Stimulated activated CD4-positive, alpha-beta T cell treated with anti-CD3 and anti-CD28 coated beads, Interleukin-1b, Interleukin-23, amount 100 ng/mL, for 24 hours (primary cell): ENCODE results near the gene CAMTA1.

Source experiments
- DNase-seq, 4 experiments: peaks; one replicate each; pipeline ENCODE4 v3.0.0-alpha.2; 2020; ENCODE audit warnings: low read depth in 4 of 4, low spot score in 1 of 4

CAMTA1 gene

GRCh38 chr1:6953907-6954364, 168.7 kb downstream of the CAMTA1 start:
- no peak for DNase-seq

GRCh38 chr1:6954591-6954990, 169.3 kb downstream of the CAMTA1 start:
- no peak for DNase-seq

- no peak for DNase-seq
These were observed 170.3 kb downstream of the CAMTA1 start for GRCh38 chr1:6955357-6956094.

- DNase-seq, result no peak
These were observed 171.4 kb downstream of the CAMTA1 start for GRCh38 chr1:6956488-6957159.

GRCh38 chr1:6957341-6957740, 172.1 kb downstream of the CAMTA1 start:
- no peak for DNase-seq

GRCh38 chr1:6958407-6959030, 173.3 kb downstream of the CAMTA1 start:
- DNase-seq, result no peak

- no peak for DNase-seq
These were observed 174.2 kb downstream of the CAMTA1 start for GRCh38 chr1:6959491-6959890.

- DNase-seq, result no peak
These were observed 175.1 kb downstream of the CAMTA1 start for GRCh38 chr1:6960291-6960811.

GRCh38 chr1:6960860-6961259, 175.6 kb downstream of the CAMTA1 start:
- DNase-seq, result no peak

- DNase-seq, result no peak
These were observed 176.0 kb downstream of the CAMTA1 start for GRCh38 chr1:6961289-6961688.

- DNase-seq, result no peak
These were observed 176.7 kb downstream of the CAMTA1 start for GRCh38 chr1:6961905-6962477.

- DNase-seq, result peak in 2 of 4 experiments; percentile 12 to 65
These were observed 177.3 kb downstream of the CAMTA1 start for GRCh38 chr1:6962478-6962995.

GRCh38 chr1:6962996-6963911, 178.0 kb downstream of the CAMTA1 start:
- peak in 3 of 4 experiments; percentile 25 to 79 (median 49) for DNase-seq

- DNase-seq, result no peak
These were observed 178.7 kb downstream of the CAMTA1 start for GRCh38 chr1:6963912-6964307.

- DNase-seq, result no peak
These were observed 180.1 kb downstream of the CAMTA1 start for GRCh38 chr1:6965083-6965934.

- no peak for DNase-seq
These were observed 180.6 kb downstream of the CAMTA1 start for GRCh38 chr1:6965935-6966241.

GRCh38 chr1:6966326-6966725, 181.1 kb downstream of the CAMTA1 start:
- no peak for DNase-seq

GRCh38 chr1:6967431-6968111, 182.3 kb downstream of the CAMTA1 start:
- DNase-seq, result no peak

GRCh38 chr1:6969106-6969505, 183.9 kb downstream of the CAMTA1 start:
- no peak for DNase-seq
